ENCODE measurements around the gene PDE7B.

The PDE7B gene

DNA sequence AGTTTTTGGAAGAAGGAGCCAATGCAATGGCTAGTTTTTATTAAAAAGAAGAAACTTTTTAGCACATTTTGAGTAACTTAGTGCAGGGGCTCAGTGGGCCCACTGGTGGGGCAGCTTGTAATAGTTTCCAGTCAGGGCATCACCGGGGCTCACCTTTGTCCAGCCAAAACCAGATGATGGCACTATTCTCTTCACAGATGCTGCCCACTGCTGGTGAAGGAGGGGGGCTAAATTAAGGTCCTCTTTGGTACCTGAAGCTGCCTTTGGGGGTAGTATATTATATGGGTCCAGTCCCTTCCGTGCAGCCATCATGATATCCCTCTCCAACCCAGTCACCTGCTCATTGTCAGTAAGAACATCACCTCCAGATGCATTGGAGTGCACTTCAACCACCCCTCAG is 182.9 kb downstream of the PDE7B start:
- no peak for DNase-seq (ENCODE audit: low read depth)

DNA sequence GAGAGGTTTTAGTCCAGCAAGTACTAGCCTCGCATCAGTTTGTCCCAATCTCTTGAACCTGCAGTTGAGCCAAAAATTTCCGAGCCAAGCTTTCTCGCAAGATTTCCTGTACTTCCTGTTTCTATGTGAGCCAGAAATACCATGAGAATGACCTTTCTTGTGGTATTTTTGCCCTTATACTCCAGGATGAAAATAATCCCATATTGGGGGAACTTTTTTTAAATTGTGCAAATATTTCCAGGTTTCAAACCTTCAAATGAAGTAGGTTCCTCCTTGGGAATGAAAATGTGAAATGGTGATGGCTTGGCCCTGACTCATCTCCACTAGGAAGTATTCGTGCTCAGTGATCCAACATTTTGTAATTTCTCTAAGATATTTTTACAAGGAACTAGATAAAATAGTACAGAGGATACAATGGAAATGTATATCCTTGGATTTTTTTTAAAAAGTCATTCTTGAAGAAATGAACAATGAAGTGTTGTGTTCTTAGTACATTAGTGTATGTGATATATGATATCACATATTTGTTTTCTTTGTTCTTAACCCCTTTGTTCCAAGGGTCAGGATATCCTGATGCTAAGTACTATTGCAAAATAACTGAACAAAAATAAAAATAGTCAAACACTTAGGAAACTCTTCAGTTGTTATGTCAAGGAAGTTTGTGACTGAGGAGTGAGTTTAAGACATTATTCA is 184.0 kb downstream of the PDE7B start:
- DNase-seq (ENCODE audit: low read depth): no peak

DNA sequence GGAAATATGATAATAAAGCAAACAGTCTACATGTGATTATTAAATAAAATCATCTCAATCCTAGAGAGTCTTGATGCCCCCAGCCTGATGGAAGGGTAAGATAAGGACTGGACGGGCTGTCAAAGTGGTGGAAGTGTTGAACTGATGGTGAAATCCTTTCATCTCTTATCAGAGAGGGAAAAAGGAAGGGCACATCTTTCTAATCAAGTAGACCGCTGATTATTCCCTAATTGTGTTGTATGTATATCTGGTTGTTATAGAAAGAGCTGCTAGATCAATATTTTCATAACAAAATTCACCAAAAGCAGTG is 184.5 kb downstream of the PDE7B start:
- no peak for DNase-seq (ENCODE audit: low read depth)

- no peak for DNase-seq (ENCODE audit: low read depth)
Observed at GRCh38 chr6:136036601-136037000, 185.1 kb downstream of the PDE7B start.

GRCh38 chr6:136037242-136037875 is 185.9 kb downstream of the PDE7B start:
- no peak for DNase-seq (ENCODE audit: low read depth)

DNA sequence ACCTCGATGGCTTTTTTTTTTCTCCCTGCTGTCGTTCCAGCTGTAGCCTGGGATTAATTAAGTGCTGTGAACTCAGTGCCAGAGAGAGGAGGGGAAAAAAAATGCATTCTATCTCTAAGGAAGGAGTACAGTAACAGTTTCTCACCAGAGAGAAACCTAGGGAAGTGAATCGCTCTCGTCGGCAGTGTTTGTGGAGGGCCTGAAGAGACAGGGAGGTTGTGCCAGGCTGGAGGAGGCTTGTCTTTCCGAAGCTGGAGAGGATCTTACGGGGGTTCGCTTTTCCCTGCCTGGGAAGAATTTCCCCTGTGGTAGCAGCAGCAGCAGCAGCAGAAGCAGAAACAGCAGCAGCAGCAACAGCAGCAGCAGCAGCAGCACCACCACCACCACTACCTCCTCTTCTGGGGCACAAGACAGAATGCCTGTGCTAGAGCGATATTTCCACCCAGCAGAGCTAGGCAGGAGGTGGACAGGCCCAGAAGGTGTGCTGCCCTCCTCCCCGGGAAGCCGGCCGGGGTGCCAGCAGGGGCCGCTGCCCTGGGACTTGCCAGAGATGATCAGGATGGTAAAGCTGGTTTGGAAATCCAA is 186.5 kb downstream of the PDE7B start:
- DNase-seq (ENCODE audit: low read depth): no peak

DNA sequence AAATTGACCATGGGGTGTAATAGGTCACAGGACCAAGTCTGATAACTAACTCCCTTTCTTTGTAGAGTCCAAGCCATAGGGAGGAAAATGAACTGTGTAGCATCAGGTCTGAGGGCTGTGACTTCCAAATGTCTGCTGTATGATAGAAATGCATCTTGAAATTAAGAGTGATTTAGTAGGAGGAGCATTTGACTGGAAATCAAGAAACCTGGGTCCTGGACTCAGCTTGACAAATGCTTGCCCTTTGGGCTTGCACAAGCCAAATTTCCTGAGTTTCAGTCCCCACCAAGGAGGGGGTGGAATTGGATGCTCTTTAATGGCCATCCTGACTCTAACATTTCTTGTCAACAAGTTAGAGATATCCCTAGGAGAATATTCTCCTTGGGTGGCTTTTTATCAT is 187.0 kb downstream of the PDE7B start:
- no peak for DNase-seq (ENCODE audit: low read depth)

- DNase-seq (ENCODE audit: low read depth): no peak
Observed at GRCh38 chr6:136039185-136039584, 187.7 kb downstream of the PDE7B start.

DNA sequence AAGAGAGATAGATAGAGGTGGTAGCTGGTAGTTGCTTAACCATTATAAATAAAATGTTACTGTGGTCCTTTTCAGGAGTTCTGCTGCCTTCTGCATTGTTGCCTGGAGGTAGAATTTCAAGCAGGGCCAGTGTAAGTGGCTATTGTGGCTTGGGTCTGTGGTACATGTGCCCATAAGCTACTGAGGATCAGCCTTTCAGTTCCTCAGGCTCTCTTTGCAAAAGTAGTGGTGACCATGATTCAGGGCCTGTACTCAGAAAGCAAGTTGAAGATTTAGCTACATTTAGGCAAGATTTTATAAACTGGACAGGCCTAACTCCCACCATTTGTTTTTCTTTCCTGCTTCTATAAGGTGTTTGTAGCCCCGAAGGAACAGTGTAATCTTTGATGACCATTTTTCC is 199.0 kb downstream of the PDE7B start:
- no peak for DNase-seq (ENCODE audit: low read depth)

GRCh38 chr6:136051140-136051775 is 199.8 kb downstream of the PDE7B start:
- DNase-seq (ENCODE audit: low read depth): no peak

DNA sequence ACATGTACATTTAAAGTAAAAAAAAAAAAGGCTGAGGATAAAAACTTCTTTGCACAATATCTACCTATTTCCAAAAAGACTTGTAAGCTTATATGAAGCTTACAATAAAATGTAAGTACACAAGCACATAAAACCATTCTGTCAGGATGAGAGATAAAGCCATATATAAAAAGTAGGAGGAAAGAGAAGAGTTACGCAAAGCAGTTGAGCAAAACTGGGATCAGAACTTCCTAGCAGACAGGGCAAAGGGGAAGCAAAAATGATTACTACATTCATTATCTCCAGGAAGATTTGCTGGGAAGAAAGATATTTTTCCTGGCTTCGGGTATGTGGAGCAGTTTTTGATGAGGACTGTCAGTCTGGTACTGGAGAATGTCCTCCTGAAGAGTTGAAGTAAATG is 200.5 kb downstream of the PDE7B start:
- DNase-seq (ENCODE audit: low read depth): no peak

DNA sequence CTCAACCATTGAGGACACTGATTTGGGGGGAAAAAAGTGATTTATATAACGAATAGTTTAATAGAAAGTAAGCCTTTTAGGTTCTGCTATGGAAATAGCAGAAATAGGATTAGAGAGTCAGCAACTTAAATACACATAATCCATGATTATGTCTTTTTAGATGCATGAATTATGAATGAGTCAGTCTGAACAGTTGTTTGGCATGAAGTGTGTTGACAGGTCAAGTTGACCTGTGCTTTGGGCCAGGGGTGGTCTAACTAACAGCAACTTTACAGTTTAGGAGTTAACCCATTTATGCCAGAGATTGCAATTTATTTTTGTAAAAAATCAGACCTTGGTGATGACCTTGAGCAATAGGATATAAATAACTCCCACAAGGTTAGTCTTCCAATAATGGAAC is 207.4 kb downstream of the PDE7B start:
- no peak for DNase-seq (ENCODE audit: low read depth)

GRCh38 chr6:136059308-136059707 is 207.8 kb downstream of the PDE7B start:
- DNase-seq (ENCODE audit: low read depth): no peak

DNA sequence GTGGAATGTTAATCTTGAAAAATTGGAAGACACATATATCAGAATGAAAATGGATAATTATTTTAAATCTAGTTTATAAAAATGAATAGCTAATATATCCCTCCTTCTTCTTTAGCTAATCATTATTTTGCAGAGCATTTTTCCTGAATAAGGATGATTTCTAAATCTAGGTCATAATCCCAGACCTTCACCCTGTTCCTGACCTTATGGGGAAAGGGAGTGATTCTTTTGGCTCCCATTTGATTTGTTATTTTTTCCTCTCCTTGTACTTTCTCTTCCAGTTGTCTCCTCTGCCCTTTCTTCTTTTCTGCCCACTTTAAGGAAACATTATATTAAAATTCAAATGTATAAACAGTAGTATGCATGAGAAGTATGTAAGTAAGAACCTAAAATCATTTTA is 208.6 kb downstream of the PDE7B start:
- no peak for DNase-seq (ENCODE audit: low read depth)

GRCh38 chr6:136060759-136061158 is 209.3 kb downstream of the PDE7B start:
- DNase-seq (ENCODE audit: low read depth): no peak

DNA sequence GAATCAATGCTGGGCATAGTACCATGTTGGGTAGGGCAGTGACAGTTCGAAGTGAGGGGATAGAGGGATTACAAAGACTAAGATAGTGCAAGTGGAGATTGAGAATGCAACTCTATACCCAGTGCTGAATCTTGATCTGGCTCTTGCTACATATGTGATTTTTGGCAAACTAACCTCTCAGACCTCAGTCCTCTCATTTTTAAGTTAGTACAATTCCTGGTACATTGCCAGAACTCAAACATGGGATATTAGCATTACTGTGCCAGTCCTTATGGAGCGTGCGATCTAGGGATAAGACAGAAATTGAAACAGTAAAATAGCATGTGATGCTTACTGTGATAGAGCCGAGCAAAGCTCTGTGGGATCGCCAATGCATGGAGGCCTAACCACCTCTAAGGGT is 210.2 kb downstream of the PDE7B start:
- no peak for DNase-seq (ENCODE audit: low read depth)

DNA sequence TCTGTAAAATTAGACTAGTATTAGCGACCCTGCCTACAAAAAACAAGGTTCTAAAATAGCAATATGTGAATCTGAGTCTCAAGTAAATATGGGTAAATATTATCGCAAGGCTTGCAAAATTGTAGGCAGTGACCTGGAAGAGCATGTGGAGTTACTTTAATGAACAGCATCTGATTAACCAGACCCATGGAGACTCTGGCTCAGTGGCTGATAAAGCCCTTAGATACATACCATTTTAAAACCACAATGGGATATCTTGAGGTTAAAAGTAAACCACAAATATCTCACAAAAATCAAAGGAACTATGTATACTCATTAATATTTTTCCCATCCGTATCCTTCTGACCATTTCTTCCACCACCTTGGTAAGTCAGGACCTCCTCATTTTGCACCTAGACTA is 211.6 kb downstream of the PDE7B start:
- DNase-seq (ENCODE audit: low read depth): no peak

GRCh38 chr6:136066005-136066404 is 214.5 kb downstream of the PDE7B start:
- DNase-seq (ENCODE audit: low read depth): no peak

DNA sequence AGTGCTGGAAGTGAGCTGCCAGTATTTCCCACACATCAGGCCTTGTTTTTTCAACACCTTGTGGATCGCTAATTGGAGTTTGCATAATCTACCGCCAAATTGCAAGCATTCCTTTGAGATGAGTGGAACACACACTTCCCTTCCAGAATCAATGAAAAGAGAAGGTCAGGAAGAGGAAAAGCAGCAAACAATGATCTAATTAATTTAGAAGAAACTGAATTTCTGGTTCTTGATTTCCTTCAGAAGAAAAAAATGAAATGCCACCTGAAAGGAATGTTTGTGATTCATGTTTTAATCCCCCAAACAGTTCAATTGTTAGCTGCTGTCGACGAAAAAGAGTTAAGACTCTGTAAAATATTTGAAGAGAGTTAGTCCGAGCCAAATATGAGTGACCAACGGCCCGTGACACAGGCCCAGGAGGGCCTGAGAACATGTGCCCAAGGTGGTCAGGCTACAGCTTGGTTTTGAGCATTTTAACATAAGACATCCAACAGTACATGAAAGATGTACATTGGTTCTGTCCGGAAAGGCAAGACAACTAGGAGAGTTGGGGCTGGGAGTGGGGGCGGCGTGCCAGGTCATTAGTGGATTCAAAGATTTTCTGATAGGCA is 216.3 kb downstream of the PDE7B start:
- DNase-seq (ENCODE audit: low read depth): no peak

DNA sequence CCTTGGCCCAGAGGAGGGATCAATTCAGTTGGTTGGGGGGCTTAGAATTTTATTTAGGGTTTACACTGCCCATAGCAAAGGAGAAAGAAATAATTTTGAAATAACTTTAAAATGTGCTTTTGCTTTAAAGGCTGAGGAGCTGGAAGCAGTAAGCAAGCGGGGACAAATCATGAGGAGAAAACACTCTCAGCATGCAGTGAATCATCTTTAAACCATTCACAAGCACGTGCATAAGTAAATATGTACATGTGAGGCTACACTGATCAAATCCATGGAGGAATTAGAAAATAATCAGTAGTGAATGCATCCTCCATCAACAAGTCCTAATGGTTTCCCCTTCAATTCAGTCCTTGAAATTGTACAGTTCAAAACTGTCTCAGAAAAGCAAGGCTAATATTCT is 217.6 kb downstream of the PDE7B start:
- DNase-seq (ENCODE audit: low read depth): no peak

- no peak for DNase-seq (ENCODE audit: low read depth)
Observed at GRCh38 chr6:136070815-136071214, 219.3 kb downstream of the PDE7B start.

- DNase-seq (ENCODE audit: low read depth): no peak
Observed at GRCh38 chr6:136072691-136073090, 221.2 kb downstream of the PDE7B start.

GRCh38 chr6:136073216-136073615 is 221.7 kb downstream of the PDE7B start:
- DNase-seq (ENCODE audit: low read depth): no peak
